ENCODE data around the gene FAM117A. TPM values are rescaled to one million over a fixed set of nuclear protein-coding genes. Genes with fewer than 3 reads are reported as not detected.
"Not testable (repeated sequence)": the region's sequence is repeated elsewhere in the genome, so short reads cannot be mapped to it uniquely, and the experiment has no call there.

FAM117A gene
- total and polyA plus RNA-seq, 4 donors, result 3.0 to 9.5 (median 6.3) TPM

GRCh38 chr17:49730078-49730784 is 33.7 kb downstream of the FAM117A start:
- H3K4me1 ChIP-seq (ENCODE audit: control insufficient read depth, insufficient read depth, low read length), result peaks cover 10% of the 10 kb centered on the region
- no peaks in the 10 kb centered on the region for H3K9me3 ChIP-seq (ENCODE audit: control insufficient read depth, insufficient read depth, low read length)
- H3K4me3 ChIP-seq (ENCODE audit: low read depth, low read length), result no peak overlapping the region
- peak overlapping the region; percentile 53 for H3K27ac ChIP-seq (ENCODE audit: low read depth, low read length)
- DNase-seq (ENCODE audit: low read depth in 4 of 6, low spot score in 6 of 6), result peak in 5 of 6 donors; percentile 19 to 86 (median 36)
- H3K36me3 ChIP-seq (ENCODE audit: control insufficient read depth, insufficient read depth, low read length), result no peaks in the 10 kb centered on the region
- no peaks in the 10 kb centered on the region for H3K27me3 ChIP-seq (ENCODE audit: control insufficient read depth, insufficient read depth, low read length)
- 44% methylated on average over 4 of the region's 4 CpGs for WGBS (ENCODE audit: insufficient coverage)

- H3K9me3 ChIP-seq (ENCODE audit: control insufficient read depth, insufficient read depth, low read length), result no peaks in the 10 kb centered on the region
- H3K4me1 ChIP-seq (ENCODE audit: control insufficient read depth, insufficient read depth, low read length), result peaks cover 10% of the 10 kb centered on the region
- H3K27ac ChIP-seq (ENCODE audit: low read depth, low read length), result no peak overlapping the region
- no peak for DNase-seq (ENCODE audit: low read depth in 4 of 6, low spot score in 6 of 6)
- 90% methylated on average over 3 of the region's 3 CpGs for WGBS (ENCODE audit: insufficient coverage)
- H3K36me3 ChIP-seq (ENCODE audit: control insufficient read depth, insufficient read depth, low read length), result no peaks in the 10 kb centered on the region
- H3K27me3 ChIP-seq (ENCODE audit: control insufficient read depth, insufficient read depth, low read length), result no peaks in the 10 kb centered on the region
- H3K4me3 ChIP-seq (ENCODE audit: low read depth, low read length), result no peak overlapping the region
Observed at GRCh38 chr17:49729069-49729468, 34.9 kb downstream of the FAM117A start.

- peaks cover 10% of the 10 kb centered on the region for H3K4me1 ChIP-seq (ENCODE audit: control insufficient read depth, insufficient read depth, low read length)
- no peak overlapping the region for H3K27ac ChIP-seq (ENCODE audit: low read depth, low read length)
- no peaks in the 10 kb centered on the region for H3K36me3 ChIP-seq (ENCODE audit: control insufficient read depth, insufficient read depth, low read length)
- DNase-seq (ENCODE audit: low read depth in 4 of 6, low spot score in 6 of 6), result no peak
- no peak overlapping the region for H3K4me3 ChIP-seq (ENCODE audit: low read depth, low read length)
- H3K27me3 ChIP-seq (ENCODE audit: control insufficient read depth, insufficient read depth, low read length), result no peaks in the 10 kb centered on the region
- H3K9me3 ChIP-seq (ENCODE audit: control insufficient read depth, insufficient read depth, low read length), result no peaks in the 10 kb centered on the region
- WGBS (ENCODE audit: insufficient coverage), result 81% methylated on average over 5 of the region's 5 CpGs
Observed at GRCh38 chr17:49728425-49728824, 35.5 kb downstream of the FAM117A start.

DNA sequence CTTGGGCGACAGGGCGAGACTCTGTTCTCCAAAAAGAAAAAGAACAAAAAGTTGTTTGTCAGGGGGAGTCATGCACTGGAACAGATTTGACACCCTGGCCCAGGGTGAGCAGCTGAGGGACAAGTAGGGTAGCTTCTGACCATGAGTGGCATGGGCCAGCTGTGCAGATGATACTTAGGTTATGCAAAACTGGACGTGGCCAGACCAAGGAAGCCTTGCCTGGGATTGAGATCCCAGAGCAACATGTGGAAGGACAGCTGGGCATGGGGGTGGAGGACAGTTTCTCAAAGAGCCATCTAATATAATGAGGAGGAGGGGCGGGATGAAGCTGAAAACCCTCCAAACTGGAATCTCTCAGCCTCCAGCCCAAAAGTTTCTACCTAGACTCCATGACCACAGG is 36.6 kb downstream of the FAM117A start:
- Histone ChIP-seq H3K36me3 (ENCODE audit: control insufficient read depth, insufficient read depth, low read length) (no peaks in the 10 kb centered on the region), H3K27ac (ENCODE audit: low read depth, low read length) (no peak overlapping the region), H3K4me1 (ENCODE audit: control insufficient read depth, insufficient read depth, low read length) (peaks cover 10% of the 10 kb centered on the region), H3K4me3 (ENCODE audit: low read depth, low read length) (no peak overlapping the region), H3K9me3 (ENCODE audit: control insufficient read depth, insufficient read depth, low read length) (no peaks in the 10 kb centered on the region), H3K27me3 (ENCODE audit: control insufficient read depth, insufficient read depth, low read length) (no peaks in the 10 kb centered on the region)
- DNase-seq (ENCODE audit: low read depth in 4 of 6, low spot score in 6 of 6), result no peak
- WGBS (ENCODE audit: insufficient coverage), result 94% methylated on average over 3 of the region's 4 CpGs

DNA sequence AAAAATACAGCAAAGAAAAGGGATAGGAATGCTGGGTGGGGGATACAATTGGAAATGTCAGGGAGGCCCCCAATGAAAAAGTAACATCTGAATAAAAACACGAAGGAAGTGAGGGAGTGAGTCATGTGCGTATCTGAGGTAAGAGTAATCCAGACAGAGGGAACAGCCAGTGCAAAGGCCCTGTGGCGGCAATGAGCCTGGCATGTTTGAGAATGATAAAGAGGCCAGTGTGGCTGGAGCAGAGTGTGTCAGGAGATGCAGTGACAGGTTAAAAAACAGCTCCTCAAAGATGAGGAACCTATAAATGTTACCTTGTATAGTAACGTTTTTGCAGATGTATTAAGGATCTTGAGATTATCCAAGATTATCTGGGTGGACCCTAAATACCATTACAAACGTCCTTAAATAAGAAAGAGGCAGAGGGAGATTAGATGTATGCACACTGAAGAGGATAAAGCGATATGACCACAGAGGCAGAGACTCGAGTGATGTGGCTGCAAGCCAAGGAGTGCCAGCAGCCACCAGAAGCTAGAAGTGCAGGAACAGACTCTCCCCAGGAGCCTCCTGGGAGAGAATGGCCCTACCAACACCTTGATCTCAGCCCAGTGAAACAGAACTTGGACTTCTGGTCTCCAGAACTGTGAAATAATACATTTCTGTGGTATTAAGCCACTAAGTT is 38.3 kb downstream of the FAM117A start:
- H3K27me3 ChIP-seq (ENCODE audit: control insufficient read depth, insufficient read depth, low read length), result no peaks in the 10 kb centered on the region
- DNase-seq (ENCODE audit: low read depth in 4 of 6, low spot score in 6 of 6), result no peak
- H3K4me3 ChIP-seq (ENCODE audit: low read depth, low read length), result no peak overlapping the region
- WGBS (ENCODE audit: insufficient coverage), result 98% methylated on average over 5 of the region's 7 CpGs
- no peaks in the 10 kb centered on the region for H3K9me3 ChIP-seq (ENCODE audit: control insufficient read depth, insufficient read depth, low read length)
- H3K27ac ChIP-seq (ENCODE audit: low read depth, low read length), result no peak overlapping the region
- H3K4me1 ChIP-seq (ENCODE audit: control insufficient read depth, insufficient read depth, low read length), result peaks cover 7% of the 10 kb centered on the region
- peaks cover 5% of the 10 kb centered on the region for H3K36me3 ChIP-seq (ENCODE audit: control insufficient read depth, insufficient read depth, low read length)

DNA sequence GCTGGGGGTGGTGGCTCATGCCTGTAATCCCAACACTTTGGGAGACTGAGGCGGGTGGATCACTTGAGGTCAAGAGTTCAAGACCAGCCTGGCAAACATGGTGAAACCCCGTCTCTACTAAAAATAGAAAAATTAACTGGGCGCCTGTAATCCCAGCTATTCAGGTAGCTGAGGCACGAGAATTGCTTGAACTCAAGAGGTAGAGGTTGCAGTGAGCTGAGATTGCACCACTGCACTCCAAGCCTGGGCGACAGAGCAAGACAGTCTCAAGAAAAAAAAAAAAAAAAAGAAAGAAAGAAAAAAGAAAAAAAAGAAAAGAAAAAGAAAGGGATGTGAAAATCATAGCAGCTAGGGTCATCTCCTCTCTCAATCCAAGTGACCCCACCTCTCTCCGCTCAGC is 39.4 kb downstream of the FAM117A start:
- not testable (repeated sequence) for H3K9me3 ChIP-seq (ENCODE audit: control insufficient read depth, insufficient read depth, low read length); H3K27me3 ChIP-seq (ENCODE audit: control insufficient read depth, insufficient read depth, low read length); H3K27ac ChIP-seq (ENCODE audit: low read depth, low read length); H3K4me1 ChIP-seq (ENCODE audit: control insufficient read depth, insufficient read depth, low read length); H3K36me3 ChIP-seq (ENCODE audit: control insufficient read depth, insufficient read depth, low read length); DNase-seq (ENCODE audit: low read depth in 4 of 6, low spot score in 6 of 6); H3K4me3 ChIP-seq (ENCODE audit: low read depth, low read length)
- 100% methylated on average over 4 of the region's 6 CpGs for WGBS (ENCODE audit: insufficient coverage)

GRCh38 chr17:49723423-49723822 is 40.5 kb downstream of the FAM117A start:
- no peaks in the 10 kb centered on the region for H3K9me3 ChIP-seq (ENCODE audit: control insufficient read depth, insufficient read depth, low read length)
- DNase-seq (ENCODE audit: low read depth in 4 of 6, low spot score in 6 of 6), result no peak

DNA sequence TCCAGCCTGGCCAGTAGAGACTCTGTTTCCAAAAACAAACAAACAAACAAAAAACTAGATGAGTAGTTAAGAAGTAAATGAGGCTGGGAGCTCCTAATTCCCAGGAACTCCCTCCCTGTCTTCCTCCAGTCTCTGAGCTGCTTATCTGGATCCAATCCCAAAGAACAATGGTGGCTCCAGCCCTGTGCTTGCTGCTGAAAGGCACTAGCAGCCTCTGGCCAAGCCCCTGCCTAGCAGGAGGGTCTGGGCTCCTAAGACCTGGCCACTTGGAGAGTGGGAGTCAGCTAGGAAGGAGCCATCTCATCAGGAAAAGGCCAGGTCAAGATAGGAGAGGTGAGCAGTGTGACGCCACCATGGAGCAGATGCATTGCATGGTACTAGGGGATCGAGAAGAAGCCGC is 41.9 kb downstream of the FAM117A start:
- Histone ChIP-seq H3K27ac (ENCODE audit: low read depth, low read length) (no peak overlapping the region), H3K27me3 (ENCODE audit: control insufficient read depth, insufficient read depth, low read length) (no peaks in the 10 kb centered on the region), H3K4me1 (ENCODE audit: control insufficient read depth, insufficient read depth, low read length) (no peaks in the 10 kb centered on the region), H3K9me3 (ENCODE audit: control insufficient read depth, insufficient read depth, low read length) (no peaks in the 10 kb centered on the region), H3K4me3 (ENCODE audit: low read depth, low read length) (no peak overlapping the region), H3K36me3 (ENCODE audit: control insufficient read depth, insufficient read depth, low read length) (peaks cover 26% of the 10 kb centered on the region)
- no peak for DNase-seq (ENCODE audit: low read depth in 4 of 6, low spot score in 6 of 6)
- 99% methylated on average over 3 of the region's 3 CpGs for WGBS (ENCODE audit: insufficient coverage)

More at GRCh38 chr17:49723423-49723822, 40.5 kb downstream of the FAM117A start:
- no peak overlapping the region for H3K4me3 ChIP-seq (ENCODE audit: low read depth, low read length)
- WGBS (ENCODE audit: insufficient coverage), result 66% methylated on average over 6 of the region's 8 CpGs
- H3K36me3 ChIP-seq (ENCODE audit: control insufficient read depth, insufficient read depth, low read length), result peaks cover 18% of the 10 kb centered on the region
- no peaks in the 10 kb centered on the region for H3K27me3 ChIP-seq (ENCODE audit: control insufficient read depth, insufficient read depth, low read length)
- peaks cover 4% of the 10 kb centered on the region for H3K4me1 ChIP-seq (ENCODE audit: control insufficient read depth, insufficient read depth, low read length)
- H3K27ac ChIP-seq (ENCODE audit: low read depth, low read length), result no peak overlapping the region

DNA sequence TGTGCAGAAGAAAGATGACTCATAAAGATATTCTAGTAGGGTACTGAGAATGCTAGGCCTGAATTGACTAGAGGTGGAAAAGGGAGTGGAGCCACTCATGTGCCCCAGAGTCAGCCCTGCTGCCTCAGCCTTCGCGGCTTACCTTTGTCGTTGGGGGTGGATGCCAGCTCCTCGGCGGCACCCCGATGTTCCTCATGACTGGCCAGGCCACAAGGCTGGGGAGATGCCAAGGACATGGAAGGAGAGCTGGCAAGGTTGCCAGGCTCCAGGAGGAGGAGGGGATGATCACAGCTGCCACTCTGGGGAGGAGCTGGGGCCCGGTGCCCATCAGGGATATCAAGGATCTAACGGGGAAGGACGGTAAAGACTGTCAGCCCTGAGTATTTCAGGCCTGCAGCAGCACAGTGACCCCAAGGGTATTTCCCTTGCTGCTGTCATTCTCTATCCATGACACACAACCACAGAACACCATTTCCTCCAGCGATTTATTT is 46.5 kb downstream of the FAM117A start:
- Histone ChIP-seq H3K36me3 (ENCODE audit: control insufficient read depth, insufficient read depth, low read length) (peaks cover 34% of the 10 kb centered on the region), H3K4me3 (ENCODE audit: low read depth, low read length) (no peak overlapping the region), H3K4me1 (ENCODE audit: control insufficient read depth, insufficient read depth, low read length) (no peaks in the 10 kb centered on the region), H3K27me3 (ENCODE audit: control insufficient read depth, insufficient read depth, low read length) (no peaks in the 10 kb centered on the region), H3K27ac (ENCODE audit: low read depth, low read length) (no peak overlapping the region), H3K9me3 (ENCODE audit: control insufficient read depth, insufficient read depth, low read length) (no peaks in the 10 kb centered on the region)
- 75% methylated on average over 9 of the region's 10 CpGs for WGBS (ENCODE audit: insufficient coverage)
- no peak for DNase-seq (ENCODE audit: low read depth in 4 of 6, low spot score in 6 of 6)
